PC-9 (cell line): ENCODE data around the gene TMEM198.

Experiments used
- CTCF ChIP-seq: fragments of 200-600 bp; sonication (generic); conservative IDR thresholded peaks from 2 replicates; pipeline ENCODE4 v1.6.1; 2017; ENCODE audit warnings: mixed run types, antibody characterized with exemption, mild to moderate bottlenecking, moderate library complexity
- EZH2 ChIP-seq: fragments of 200-600 bp; sonication (generic); IDR thresholded peaks from 2 replicates; pipeline ENCODE4 v1.8.0; 2017; ENCODE audit warnings: antibody characterized with exemption, low read depth

- TF ChIP-seq CTCF, result no peak
- no peak for TF ChIP-seq EZH2
Measured at GRCh38 chr2:219538504-219538951, 5.3 kb upstream of the TMEM198 start.
